GM12891 (cell line): Measurements from ENCODE around the gene CAMTA1.

Experiments
- POLR2A ChIP-seq: IDR thresholded peaks from 2 replicates; pipeline ENCODE4 v1.6.1; 2011; ENCODE audit warnings: low read depth, low read length, control low read depth
- POLR2AphosphoS5 ChIP-seq: IDR thresholded peaks from 2 replicates; pipeline ENCODE4 v1.6.1; 2011; ENCODE audit warnings: low read depth, low read length, control low read depth
- SPI1 ChIP-seq: IDR thresholded peaks from 2 replicates; pipeline ENCODE4 v1.6.1; 2011; ENCODE audit warnings: low read depth, low read length, control low read depth
- TAF1 ChIP-seq: IDR thresholded peaks from 2 replicates; pipeline ENCODE4 v1.6.1; 2011; ENCODE audit warnings: low read depth, low read length, control low read depth

DNA sequence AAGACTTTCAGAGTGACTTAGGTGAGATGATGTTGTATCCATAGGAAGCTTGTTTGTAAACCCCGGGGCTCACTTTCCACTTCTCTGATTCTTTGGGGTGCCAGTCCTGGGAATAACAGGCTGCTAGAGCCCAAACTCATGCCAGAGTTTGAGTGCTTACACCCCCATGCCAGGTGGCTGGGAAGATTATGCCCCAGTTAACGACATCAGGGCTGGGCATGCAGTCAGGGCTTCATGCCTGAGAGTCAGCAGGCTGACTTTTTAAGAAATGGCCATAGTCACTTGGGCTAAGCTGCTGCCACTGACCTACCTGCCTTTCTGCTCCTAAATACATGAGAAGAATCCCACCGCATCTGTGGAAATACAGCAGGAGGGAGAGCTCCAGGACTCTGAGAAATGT, 560.3 kb downstream of the CAMTA1 start:
- no peak for TF ChIP-seq TAF1
- TF ChIP-seq POLR2AphosphoS5: no peak
- no peak for TF ChIP-seq POLR2A
- no peak for TF ChIP-seq SPI1
